MCF 10A (cell line): ENCODE results near the gene WNT7A. TPM values are rescaled to one million over a fixed set of nuclear protein-coding genes. Genes with fewer than 3 reads are reported as not detected.

Experiments used
- BruUV-seq: library from RNA; stranded (reverse); fragments of 400-500 nt; replicated peaks from 2 replicates; lab custom pipeline; 2021; lab: Mats Ljungman, UMichigan
- CTCF ChIA-PET: fragments of 300-600 bp; sonication (Branson Sonifier 250); formaldehyde crosslinking; extraction: SDS; loops from one replicate; lab custom pipeline; 2021; ENCODE audit warnings: antibody characterized with exemption, inconsistent platforms; lab: Yijun Ruan, JAX
- POLR2A ChIA-PET: fragments of 300-600, 350-650 bp; sonication (Branson Sonifier 250); formaldehyde crosslinking; extraction: SDS; loops from one replicate; lab custom pipeline; 2020; ENCODE audit warnings: antibody characterized with exemption, inconsistent platforms; lab: Yijun Ruan, JAX
- DNase-seq: peaks from one replicate; pipeline ENCODE4 v3.0.0-alpha.2; 2018; ENCODE audit not compliant: unreplicated experiment
- H3K27ac Mint-ChIP-seq: one replicate; pipeline ENCODE4 v1.8.0; 2022; ENCODE audit warnings: mild to moderate bottlenecking, low read depth, mixed read lengths; ENCODE audit not compliant: unreplicated experiment
- H3K27me3 Mint-ChIP-seq: one replicate; pipeline ENCODE4 v1.8.0; 2022; ENCODE audit warnings: mixed read lengths; ENCODE audit not compliant: insufficient read depth, unreplicated experiment
- H3K36me3 Mint-ChIP-seq: one replicate; pipeline ENCODE4 v1.8.0; 2022; ENCODE audit warnings: mild to moderate bottlenecking, moderate library complexity, mixed read lengths; ENCODE audit not compliant: insufficient read depth, unreplicated experiment
- H3K4me1 Mint-ChIP-seq: one replicate; pipeline ENCODE4 v1.8.0; 2022; ENCODE audit warnings: mixed read lengths; ENCODE audit not compliant: insufficient read depth, unreplicated experiment
- H3K4me3 Mint-ChIP-seq: one replicate; pipeline ENCODE4 v1.8.0; 2022; ENCODE audit warnings: mild to moderate bottlenecking, moderate library complexity, mixed read lengths; ENCODE audit not compliant: unreplicated experiment
- H3K9me3 Mint-ChIP-seq: one replicate; pipeline ENCODE4 v1.8.0; 2022; ENCODE audit warnings: mixed read lengths; ENCODE audit not compliant: unreplicated experiment
- intact Hi-C: fragments of 100-400 bp; cut with micrococcal nuclease; formaldehyde crosslinking; loops from 2 replicates; pipeline ENCODE4 v1.14.1; 2022
- total RNA-seq: library from RNA; stranded (reverse); gene quantifications from 2 replicates; pipeline ENCODE4 v1.2.3, GENCODE V29; 2022
- TF ChIP-seq, protein P1 (sequence below): fragments of 200-600 bp; IDR thresholded peaks from one replicate; pipeline ENCODE4 v1.8.0; 2022; ENCODE audit warnings: antibody characterized with exemption, mild to moderate bottlenecking; ENCODE audit not compliant: unreplicated experiment

Gene WNT7A
- total RNA-seq, 1 experiment from 2014 or later, result 0.47 TPM

DNA sequence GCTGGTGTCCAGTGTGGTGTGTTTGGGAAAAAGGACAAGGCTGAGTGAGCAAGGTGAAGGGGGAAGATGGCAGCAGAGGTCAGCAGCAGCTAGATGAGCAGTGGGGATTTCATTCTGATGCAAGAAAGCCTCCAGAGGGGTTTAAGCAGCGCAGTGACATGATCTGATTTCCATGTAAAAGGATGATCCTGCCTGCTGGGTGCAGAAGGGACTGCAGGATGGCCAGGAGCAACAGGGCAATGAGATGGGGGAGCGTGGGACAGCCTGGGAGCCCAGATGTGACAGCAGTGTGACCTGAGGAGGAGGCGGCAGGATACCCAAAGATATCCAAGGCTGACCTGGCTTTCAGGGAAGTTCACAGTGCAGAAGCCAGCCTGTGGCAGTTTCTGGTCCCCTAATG is 6.1 kb downstream of the WNT7A start:
- no TSS peak for BruUV-seq
- ChIA-PET CTCF (interaction anchor here (1.2 kb wide), 1 partner anchor 11 kb away, joined by 4 read pairs; no protein-coding TSS in a partner anchor), POLR2A (no interaction called here)
- no peaks in the 10 kb centered on the region for H3K27me3 Mint-ChIP-seq
- no peak for DNase-seq
- no peak overlapping the region for H3K27ac Mint-ChIP-seq
- intact Hi-C loops, result no loop called here
- peaks cover 5% of the 10 kb centered on the region for H3K36me3 Mint-ChIP-seq
- no peaks in the 10 kb centered on the region for H3K9me3 Mint-ChIP-seq
- no peaks in the 10 kb centered on the region for H3K4me1 Mint-ChIP-seq
- TF ChIP-seq, protein P1, sequence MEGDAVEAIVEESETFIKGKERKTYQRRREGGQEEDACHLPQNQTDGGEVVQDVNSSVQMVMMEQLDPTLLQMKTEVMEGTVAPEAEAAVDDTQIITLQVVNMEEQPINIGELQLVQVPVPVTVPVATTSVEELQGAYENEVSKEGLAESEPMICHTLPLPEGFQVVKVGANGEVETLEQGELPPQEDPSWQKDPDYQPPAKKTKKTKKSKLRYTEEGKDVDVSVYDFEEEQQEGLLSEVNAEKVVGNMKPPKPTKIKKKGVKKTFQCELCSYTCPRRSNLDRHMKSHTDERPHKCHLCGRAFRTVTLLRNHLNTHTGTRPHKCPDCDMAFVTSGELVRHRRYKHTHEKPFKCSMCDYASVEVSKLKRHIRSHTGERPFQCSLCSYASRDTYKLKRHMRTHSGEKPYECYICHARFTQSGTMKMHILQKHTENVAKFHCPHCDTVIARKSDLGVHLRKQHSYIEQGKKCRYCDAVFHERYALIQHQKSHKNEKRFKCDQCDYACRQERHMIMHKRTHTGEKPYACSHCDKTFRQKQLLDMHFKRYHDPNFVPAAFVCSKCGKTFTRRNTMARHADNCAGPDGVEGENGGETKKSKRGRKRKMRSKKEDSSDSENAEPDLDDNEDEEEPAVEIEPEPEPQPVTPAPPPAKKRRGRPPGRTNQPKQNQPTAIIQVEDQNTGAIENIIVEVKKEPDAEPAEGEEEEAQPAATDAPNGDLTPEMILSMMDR, result no peak
- no peak overlapping the region for H3K4me3 Mint-ChIP-seq

DNA sequence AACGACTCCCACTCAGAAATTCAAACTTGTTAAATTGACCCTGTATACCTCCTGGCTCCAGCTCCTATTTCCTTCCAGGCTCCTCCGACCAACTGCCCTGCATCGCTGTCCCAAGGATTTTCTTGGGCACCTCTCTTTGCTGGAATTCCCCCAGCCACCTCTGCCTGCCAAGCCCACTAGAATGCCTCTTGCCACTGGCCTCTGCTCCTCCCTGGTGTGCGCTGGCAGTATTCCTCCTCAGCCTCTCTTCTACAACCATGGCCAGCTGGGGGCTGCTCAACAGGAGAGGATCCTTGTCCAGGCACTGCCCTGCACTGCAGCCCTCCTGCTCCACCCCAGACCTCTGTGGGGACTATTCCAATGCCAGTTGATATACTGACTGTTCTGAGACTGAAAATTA is 7.4 kb downstream of the WNT7A start:
- no peak for DNase-seq
- Mint-ChIP-seq H3K27ac (no peak overlapping the region), H3K9me3 (no peaks in the 10 kb centered on the region), H3K27me3 (no peaks in the 10 kb centered on the region), H3K4me3 (no peak overlapping the region), H3K36me3 (peaks cover 5% of the 10 kb centered on the region), H3K4me1 (no peaks in the 10 kb centered on the region)
- no TSS peak for BruUV-seq
- TF ChIP-seq, protein P1, result no peak
- intact Hi-C loops, result no loop called here
- ChIA-PET POLR2A (no interaction called here), CTCF (interaction anchor here (0.5 to 2.1 kb wide), 3 partner anchors 12 to 224 kb away, joined by 3 to 12 read pairs (median 7); no protein-coding TSS in a partner anchor)

DNA sequence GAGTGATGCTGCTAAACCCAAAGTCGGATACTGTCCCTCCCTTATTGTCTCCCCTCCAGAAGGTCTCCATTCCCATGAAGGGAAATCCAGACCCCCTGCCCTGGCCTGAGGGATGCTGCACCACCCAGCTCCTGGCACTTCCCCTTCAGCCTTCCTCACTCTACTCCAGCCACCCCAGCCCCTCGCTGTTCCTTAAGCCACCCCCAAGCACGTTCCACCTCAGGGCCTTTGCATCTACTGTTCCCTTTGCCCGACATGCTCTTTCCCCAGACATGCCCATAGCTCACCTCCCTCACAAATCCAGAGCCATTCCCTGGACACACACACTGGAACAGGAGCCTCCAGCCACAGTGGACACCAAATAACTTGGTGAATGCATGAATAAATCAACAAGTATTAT is 8.1 kb downstream of the WNT7A start:
- ChIA-PET POLR2A (no interaction called here), CTCF (interaction anchor here (1.6 to 2.1 kb wide), 3 partner anchors 9 to 213 kb away, joined by 7 to 12 read pairs (median 7); partner anchors contain the start of gene WNT7A)
- Mint-ChIP-seq H3K27ac (no peak overlapping the region), H3K27me3 (no peaks in the 10 kb centered on the region), H3K9me3 (no peaks in the 10 kb centered on the region), H3K4me3 (no peak overlapping the region), H3K36me3 (peaks cover 5% of the 10 kb centered on the region), H3K4me1 (peaks cover under 1% of the 10 kb centered on the region)
- DNase-seq, result no peak
- no TSS peak for BruUV-seq
- TF ChIP-seq, protein P1, result no peak
- intact Hi-C loops, result no loop called here

DNA sequence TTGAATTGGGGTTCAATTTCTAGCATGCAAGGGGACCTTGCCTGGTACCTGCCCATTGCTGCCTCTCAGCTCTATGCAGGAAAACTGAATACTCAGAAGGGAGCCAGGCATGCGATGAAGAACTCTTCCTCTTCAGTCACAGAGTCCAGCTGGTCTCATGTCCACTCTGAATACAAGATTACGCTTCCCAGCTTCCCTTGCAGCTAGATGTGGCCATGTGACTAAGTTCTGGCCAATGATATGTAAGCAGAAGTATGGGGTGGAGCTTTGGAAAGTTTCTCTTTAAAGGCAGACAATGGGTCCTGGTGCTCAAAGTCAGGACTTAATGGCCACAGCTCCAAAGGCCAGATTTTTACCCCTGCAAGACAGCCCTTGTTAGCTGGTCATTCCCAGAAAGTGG is 9.0 kb downstream of the WNT7A start:
- H3K4me1 Mint-ChIP-seq, result peaks cover 7% of the 10 kb centered on the region
- no peak overlapping the region for H3K4me3 Mint-ChIP-seq
- no peaks in the 10 kb centered on the region for H3K27me3 Mint-ChIP-seq
- DNase-seq, result no peak
- CTCF ChIA-PET, result interaction anchor here (0.5 to 2.1 kb wide), 4 partner anchors 10 to 873 kb away, joined by 3 to 12 read pairs (median 7); partner anchors contain the start of gene WNT7A
- intact Hi-C loops, result no loop called here
- BruUV-seq, result no TSS peak
- peaks cover 5% of the 10 kb centered on the region for H3K36me3 Mint-ChIP-seq
- POLR2A ChIA-PET, result interaction anchor here (0.8 kb wide), 1 partner anchor 8 kb away, joined by 3 read pairs; no protein-coding TSS in a partner anchor
- H3K27ac Mint-ChIP-seq, result no peak overlapping the region
- no peaks in the 10 kb centered on the region for H3K9me3 Mint-ChIP-seq
- TF ChIP-seq, protein P1, result no peak
